Amniotic stem cell (primary cell): ENCODE measurements around the gene IGFBP6.

ENCODE experiments used
- DNase-seq: peaks from one replicate; lab custom pipeline; 2025; lab: John Stamatoyannopoulos, UW

The IGFBP6 gene

DNA sequence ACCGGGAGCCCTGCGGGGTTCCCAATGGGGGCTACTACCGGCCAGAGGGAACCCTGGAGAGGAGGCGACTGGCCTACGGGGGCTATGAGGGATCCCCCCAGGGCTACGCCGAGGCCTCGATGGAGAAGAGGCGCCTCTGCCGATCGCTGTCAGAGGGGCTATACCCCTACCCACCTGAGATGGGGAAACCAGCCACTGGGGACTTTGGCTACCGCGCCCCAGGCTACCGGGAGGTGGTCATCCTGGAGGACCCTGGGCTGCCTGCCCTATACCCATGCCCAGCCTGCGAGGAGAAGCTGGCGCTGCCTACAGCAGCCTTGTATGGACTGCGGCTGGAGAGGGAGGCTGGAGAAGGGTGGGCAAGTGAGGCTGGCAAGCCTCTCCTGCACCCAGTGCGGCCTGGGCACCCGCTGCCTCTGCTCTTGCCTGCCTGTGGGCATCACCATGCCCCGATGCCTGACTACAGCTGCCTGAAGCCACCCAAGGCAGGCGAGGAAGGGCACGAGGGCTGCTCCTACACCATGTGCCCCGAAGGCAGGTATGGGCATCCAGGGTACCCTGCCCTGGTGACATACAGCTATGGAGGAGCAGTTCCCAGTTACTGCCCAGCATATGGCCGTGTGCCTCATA is 37.9 kb upstream of the IGFBP6 start:
- no peak for DNase-seq

GRCh38 chr12:53060064-53060720 is 37.3 kb upstream of the IGFBP6 start:
- no peak for DNase-seq

GRCh38 chr12:53060721-53061276 is 36.7 kb upstream of the IGFBP6 start:
- DNase-seq = no peak

GRCh38 chr12:53061404-53062010 is 36.0 kb upstream of the IGFBP6 start:
- no peak for DNase-seq

- DNase-seq = no peak
Measured at GRCh38 chr12:53062011-53062961, 35.2 kb upstream of the IGFBP6 start.

DNA sequence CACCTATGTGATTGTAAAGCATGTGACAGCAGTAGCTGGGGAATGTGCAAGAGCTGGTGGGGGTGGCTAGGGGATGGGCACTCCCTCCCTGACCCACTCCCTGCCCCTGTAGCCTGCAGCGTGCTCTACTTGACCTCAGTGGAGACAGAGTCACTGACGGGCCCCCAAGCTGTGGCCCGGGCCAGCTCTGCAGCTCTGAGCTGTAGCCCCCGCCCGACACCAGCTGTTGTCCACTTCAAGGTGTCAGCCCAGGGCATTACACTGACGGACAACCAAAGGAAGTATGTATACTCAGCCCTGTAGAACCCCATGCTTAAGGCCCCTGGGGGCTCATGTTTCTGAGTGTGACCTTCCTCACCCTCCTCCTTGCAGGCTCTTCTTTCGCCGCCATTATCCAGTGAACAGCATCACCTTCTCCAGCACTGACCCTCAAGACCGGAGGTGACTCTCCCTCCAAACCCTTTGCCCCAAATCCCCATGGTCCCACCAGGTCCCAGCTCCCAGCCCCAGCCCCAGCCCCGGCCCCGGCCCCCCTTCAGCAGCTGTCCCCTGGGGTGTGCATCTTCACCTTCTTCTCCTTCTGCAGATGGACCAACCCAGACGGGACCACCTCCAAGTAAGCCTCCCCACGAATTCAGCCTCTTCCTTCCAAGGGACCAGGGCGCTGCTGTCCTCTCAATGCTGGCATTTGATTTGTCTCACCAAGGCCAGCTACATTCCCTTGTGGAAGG is 34.3 kb upstream of the IGFBP6 start:
- DNase-seq = no peak

- no peak for DNase-seq
Measured at GRCh38 chr12:53063708-53064612, 33.5 kb upstream of the IGFBP6 start.

- DNase-seq = no peak
Measured at GRCh38 chr12:53064613-53065436, 32.6 kb upstream of the IGFBP6 start.

DNA sequence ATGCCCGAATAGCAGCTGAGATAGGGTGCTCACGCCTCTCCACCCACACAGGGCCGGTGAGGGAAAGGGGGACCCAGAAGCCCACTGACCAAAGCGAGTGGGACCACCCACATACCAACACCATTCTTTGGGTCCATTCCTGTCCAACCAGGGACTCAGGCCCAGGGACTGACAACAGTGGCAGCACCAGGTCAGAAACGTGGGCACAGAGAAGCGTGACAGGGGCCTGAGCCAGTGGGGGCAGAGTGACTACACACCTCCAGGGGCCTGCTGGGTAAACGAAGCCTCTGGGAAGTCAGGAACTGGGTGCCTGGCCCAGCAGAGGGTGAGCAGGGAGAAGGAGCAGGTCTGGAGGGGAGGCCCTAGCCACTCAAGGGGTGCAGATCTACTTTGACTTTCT is 32.0 kb upstream of the IGFBP6 start:
- no peak for DNase-seq

DNA sequence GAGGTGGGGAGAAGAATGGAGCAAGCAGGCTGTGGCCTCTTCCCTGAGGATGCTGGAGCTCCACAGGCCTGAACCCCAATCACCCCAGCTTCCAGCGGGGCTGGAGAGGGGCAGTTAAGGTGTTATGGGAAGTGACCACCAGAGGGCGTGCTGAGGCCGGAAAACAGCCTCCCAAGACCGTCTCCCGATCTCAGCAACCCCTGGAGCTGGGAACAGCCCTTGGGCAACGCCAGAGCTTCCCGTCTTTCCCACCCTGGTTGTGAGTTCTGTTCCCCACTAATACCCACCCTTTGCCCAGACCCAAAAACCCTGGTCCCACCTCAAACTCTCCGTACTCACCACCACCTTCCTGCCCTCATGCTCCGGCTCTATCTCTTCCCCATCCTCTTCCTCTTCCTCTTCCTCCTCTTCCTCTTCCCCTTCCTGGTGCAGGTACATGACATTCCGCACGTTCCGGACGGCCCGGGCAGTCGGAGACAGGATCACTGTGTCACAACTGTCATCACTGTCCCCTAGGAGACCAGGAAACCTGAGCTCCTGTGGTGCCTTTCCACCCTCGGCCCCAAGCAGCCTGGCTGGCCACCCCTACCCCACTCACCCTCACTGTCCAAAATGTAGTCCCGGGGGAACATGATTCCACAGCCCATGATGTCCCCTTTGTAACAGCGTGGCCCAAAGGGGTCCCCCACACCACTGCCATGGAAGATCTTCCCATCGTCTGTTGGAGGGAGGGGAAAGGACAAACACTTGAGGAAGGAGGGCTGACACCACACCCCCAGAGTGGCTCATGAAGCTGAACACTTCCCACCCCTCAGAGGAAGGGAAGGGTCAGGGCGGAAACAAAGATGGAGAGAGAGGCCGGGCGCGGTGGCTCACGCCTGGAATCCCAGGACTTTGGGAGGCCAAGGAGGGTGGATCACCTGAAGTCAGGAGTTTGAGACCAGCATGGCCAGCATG is 31.2 kb upstream of the IGFBP6 start:
- peak; percentile 58 for DNase-seq

DNA sequence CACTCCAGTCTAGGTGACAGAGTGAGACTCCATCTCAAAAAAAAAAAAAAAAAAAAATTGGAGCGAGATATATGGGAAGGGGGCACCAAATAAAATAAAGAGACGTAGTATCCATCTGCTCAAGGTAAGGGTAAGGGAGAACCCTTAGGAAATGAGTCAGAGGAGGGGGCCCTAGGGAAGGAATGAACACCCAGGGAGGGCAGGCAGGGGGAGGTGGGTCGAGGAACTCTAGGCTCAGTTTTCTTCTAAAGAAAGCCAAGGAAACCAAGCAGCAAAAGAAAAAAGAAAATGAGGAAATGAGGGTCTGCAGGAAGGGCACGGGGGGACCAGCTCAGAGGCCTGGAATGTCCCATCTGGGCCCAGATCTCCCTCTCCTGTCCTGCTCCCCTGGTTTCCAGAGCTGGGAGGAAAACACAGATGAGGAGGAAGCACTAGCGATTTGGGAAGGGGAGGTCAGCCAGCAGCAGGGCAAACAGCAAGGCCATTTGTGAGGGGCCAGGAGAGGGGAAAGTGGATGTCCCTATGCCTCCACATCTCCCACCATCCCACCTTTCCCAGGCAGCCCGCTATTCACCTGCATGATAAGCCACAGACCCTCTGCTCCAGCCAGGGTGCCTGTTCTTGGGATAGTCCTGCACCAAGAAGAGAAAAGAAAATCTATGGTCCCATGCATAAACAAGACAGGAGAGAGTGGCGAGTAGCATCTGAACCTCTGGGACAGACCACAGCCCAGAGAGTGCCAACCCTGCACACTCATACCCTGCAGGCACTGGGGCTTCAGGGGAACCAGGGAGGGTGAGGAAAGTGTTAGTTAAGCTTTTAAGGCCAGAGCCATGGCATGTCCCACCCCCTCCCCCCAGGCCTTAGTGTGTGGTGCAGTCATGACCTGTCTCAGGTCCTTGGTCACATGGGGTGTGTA is 30.1 kb upstream of the IGFBP6 start:
- no peak for DNase-seq

- no peak for DNase-seq
Measured at GRCh38 chr12:53067993-53068770, 29.3 kb upstream of the IGFBP6 start.

- no peak for DNase-seq
Measured at GRCh38 chr12:53068811-53069585, 28.5 kb upstream of the IGFBP6 start.

DNA sequence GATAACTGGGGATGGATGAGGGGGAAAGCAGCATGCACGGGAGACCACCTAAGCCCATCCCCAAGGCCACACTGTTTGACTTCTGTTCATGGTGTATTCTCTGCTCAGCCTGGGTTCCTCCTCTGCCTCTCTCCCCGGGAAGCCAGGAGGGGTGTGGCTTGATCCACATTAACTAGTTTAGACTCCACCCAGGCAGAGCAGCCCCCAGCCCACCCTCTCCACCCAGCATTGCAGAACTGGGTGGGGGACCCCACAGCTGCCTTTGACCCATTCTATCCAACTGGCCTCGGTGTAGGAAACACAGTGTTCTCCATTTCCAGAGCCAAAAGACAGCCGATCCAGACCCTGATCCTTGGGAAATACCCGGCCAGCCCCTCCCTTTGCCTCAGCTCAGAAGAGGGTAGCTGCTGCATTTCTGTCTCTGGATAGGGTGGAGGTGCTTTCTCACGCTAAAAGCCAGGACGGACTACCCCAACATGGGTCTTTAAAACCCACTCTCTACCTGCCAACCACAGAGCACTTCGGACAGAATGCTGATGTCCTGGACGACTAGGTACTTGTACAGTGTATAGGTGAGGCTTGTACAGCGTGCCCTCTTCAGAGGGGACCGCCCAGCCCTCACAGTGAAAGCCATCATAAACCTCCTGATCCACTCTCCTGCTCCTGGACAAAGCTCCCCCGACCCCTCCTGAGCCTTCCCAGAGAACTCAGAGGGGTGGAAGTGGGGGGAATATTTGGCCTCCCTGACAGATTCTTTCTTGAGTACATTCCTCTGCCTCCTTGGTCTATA is 27.7 kb upstream of the IGFBP6 start:
- DNase-seq = no peak
